ENCODE data around the gene SPAG8. TPM values are rescaled to one million over a fixed set of nuclear protein-coding genes. Genes with fewer than 3 reads are reported as not detected.

SPAG8 gene
- total RNA-seq, 1 experiment from 2014 or later = 1.0 TPM

DNA sequence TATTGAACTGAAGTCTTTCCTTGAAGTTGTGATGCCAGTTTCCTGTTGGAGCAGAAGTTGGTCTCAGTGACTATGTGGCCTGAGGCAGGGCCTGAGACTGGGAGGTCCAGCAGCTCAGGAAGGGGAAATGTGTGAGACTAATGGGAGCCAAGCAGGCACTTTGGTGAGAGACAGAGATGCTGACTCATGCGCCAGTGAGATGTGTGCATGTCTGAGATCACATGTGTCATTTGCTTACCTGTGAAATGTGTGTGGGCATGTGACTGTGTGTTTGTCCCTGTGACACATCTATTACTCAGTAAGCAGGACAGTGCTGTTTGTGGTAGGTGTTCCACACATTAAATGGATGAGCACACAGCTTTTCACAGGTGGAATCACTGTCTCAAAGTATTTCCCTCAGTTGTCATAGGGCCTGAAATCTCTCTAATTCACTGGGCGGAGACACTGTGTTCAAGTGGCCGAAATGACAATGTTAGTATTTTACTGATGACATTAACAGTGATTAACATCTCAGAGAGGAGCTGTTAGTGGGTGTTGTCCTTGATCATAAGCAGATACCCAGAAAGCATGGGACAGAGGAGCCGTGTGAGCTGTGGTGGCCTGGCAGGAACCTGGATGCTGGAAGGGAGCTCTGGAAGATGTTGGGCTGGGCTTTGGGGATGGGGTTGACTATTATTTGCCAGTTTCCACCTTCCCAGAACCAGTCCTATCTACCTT is 13.2 kb downstream of the SPAG8 start:
- CTCF ChIA-PET = interaction anchor here (0.6 kb wide), 1 partner anchor 79 kb away, joined by 3 read pairs; no protein-coding TSS in a partner anchor
- intact Hi-C loops (cut with micrococcal nuclease; ENCODE audit: unreplicated experiment) = no loop called here
- no peaks in the 10 kb centered on the region; the same call in 1 of the 2 replicates for H3F3A ChIP-seq (ENCODE audit: insufficient read depth, low read depth)
- no peak overlapping the region for H3K4me3 ChIP-seq
- no peak overlapping the region for H2AFZ ChIP-seq
- no peaks in the 10 kb centered on the region for H3K9me3 ChIP-seq (ENCODE audit: insufficient read depth, low read depth)
- DNase-seq = peak in 1 of 2 experiments; percentile 58
- no peak overlapping the region for H3K4me2 ChIP-seq
- H3K36me3 ChIP-seq (ENCODE audit: low read depth) = no peaks in the 10 kb centered on the region
- H3K79me2 ChIP-seq (ENCODE audit: low read depth) = no peaks in the 10 kb centered on the region
- POLR2A ChIA-PET (ENCODE audit: unreplicated experiment) = no interaction called here
- TF ChIP-seq EZH2 (IDR thresholded peaks at IDR 0.05; ENCODE audit: low read depth) = no peak
- TF ChIP-seq, protein P1, sequence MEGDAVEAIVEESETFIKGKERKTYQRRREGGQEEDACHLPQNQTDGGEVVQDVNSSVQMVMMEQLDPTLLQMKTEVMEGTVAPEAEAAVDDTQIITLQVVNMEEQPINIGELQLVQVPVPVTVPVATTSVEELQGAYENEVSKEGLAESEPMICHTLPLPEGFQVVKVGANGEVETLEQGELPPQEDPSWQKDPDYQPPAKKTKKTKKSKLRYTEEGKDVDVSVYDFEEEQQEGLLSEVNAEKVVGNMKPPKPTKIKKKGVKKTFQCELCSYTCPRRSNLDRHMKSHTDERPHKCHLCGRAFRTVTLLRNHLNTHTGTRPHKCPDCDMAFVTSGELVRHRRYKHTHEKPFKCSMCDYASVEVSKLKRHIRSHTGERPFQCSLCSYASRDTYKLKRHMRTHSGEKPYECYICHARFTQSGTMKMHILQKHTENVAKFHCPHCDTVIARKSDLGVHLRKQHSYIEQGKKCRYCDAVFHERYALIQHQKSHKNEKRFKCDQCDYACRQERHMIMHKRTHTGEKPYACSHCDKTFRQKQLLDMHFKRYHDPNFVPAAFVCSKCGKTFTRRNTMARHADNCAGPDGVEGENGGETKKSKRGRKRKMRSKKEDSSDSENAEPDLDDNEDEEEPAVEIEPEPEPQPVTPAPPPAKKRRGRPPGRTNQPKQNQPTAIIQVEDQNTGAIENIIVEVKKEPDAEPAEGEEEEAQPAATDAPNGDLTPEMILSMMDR (conservative IDR thresholded peaks at IDR 0.05) = no peak
- peak overlapping the region; percentile 29; the same call in 1 of the 2 replicates for H3K27ac ChIP-seq
- no peaks in the 10 kb centered on the region for H3K27me3 ChIP-seq (ENCODE audit: insufficient read depth, low read depth)
- no peaks in the 10 kb centered on the region for H3K9me2 ChIP-seq (ENCODE audit: insufficient read depth)
- no TSS peak for BruUV-seq (replicated peaks)
- 0 out of 2 replicates have a peak, but pooled peaks cover 7% of the 10 kb centered on the region for H3K4me1 ChIP-seq (replicated peaks; ENCODE audit: insufficient read depth)
- no peaks in the 10 kb centered on the region for H4K20me1 ChIP-seq (ENCODE audit: insufficient read depth)

DNA sequence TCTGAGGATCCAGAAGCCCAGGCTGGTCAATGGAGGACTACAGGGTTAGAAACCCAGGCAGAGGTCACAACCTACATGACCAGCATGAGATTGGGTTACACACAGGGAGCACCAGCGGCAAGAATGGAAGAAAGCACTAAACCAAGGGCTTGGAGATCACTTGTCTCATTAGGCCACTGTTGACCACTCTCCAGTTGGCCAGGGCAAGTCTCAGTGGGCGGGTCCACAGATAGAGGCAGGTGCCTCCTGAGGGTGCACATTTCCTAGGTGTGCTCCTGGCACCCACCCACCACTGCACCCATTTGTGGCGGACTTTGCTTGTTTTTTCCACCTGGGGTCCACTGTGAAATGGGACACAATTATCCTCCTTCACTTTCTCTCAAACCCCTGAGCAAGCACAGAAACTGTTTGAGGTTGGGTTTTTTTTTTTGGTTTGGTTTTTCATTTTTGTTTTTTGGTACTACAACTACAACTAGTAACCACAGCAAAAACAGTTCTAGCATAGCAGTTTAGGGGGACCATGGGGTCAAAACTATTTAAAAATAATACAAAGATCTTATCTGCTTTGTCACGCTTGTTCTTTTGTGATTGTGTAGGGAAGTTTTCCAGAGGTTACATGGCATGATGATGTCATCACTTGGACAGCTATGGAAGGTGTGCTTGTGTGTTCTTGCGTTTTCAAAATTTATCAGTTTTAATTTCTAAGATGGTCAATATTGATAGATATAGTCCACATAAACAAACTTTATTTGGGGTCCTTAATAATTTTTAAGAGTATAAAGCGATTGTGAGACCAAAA is 14.6 kb downstream of the SPAG8 start:
- H2AFZ ChIP-seq = no peak overlapping the region
- H3K36me3 ChIP-seq (ENCODE audit: low read depth) = no peaks in the 10 kb centered on the region
- CTCF ChIA-PET = no interaction called here
- H3K79me2 ChIP-seq (ENCODE audit: low read depth) = no peaks in the 10 kb centered on the region
- BruUV-seq (replicated peaks) = no TSS peak
- POLR2A ChIA-PET (ENCODE audit: unreplicated experiment) = no interaction called here
- no peaks in the 10 kb centered on the region for H3K9me3 ChIP-seq (ENCODE audit: insufficient read depth, low read depth)
- no peaks in the 10 kb centered on the region for H4K20me1 ChIP-seq (ENCODE audit: insufficient read depth)
- intact Hi-C loops (cut with micrococcal nuclease; ENCODE audit: unreplicated experiment) = no loop called here
- H3F3A ChIP-seq (ENCODE audit: insufficient read depth, low read depth) = no peaks in the 10 kb centered on the region; the same call in 1 of the 2 replicates
- no peak overlapping the region for H3K27ac ChIP-seq
- H3K9me2 ChIP-seq (ENCODE audit: insufficient read depth) = no peaks in the 10 kb centered on the region
- H3K27me3 ChIP-seq (ENCODE audit: insufficient read depth, low read depth) = no peaks in the 10 kb centered on the region
- no peak for DNase-seq
- TF ChIP-seq, protein P1 (conservative IDR thresholded peaks at IDR 0.05) = no peak
- no peak for TF ChIP-seq EZH2 (IDR thresholded peaks at IDR 0.05; ENCODE audit: low read depth)
- H3K4me3 ChIP-seq = no peak overlapping the region
- no peak overlapping the region for H3K4me2 ChIP-seq
- H3K4me1 ChIP-seq (replicated peaks; ENCODE audit: insufficient read depth) = 0 out of 2 replicates have a peak, but pooled peaks cover 7% of the 10 kb centered on the region

DNA sequence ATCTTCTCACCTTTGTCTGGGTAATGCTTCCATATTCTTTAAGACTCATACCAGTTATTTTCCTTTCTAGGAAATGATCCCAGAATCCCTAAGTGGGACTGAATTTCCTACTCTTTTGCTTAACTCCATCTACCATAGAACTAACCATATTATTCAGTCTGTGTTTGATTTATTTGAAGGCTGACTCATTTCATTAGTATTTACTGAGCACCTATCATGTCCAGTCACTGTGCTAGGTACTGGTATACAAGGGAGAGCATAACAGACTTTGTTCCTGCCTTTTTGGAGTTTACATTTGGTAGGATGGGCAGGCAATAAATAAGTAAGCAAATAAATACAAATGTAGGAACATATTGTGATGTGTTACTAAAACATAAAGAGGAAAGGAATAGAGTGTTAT is 16.4 kb downstream of the SPAG8 start:
- intact Hi-C loops (cut with micrococcal nuclease; ENCODE audit: unreplicated experiment) = no loop called here
- 0 out of 2 replicates have a peak, but pooled peaks cover 7% of the 10 kb centered on the region for H3K4me1 ChIP-seq (replicated peaks; ENCODE audit: insufficient read depth)
- TF ChIP-seq EZH2 (IDR thresholded peaks at IDR 0.05; ENCODE audit: low read depth) = no peak
- TF ChIP-seq, protein P1 (conservative IDR thresholded peaks at IDR 0.05) = no peak
- no peaks in the 10 kb centered on the region for H3K36me3 ChIP-seq (ENCODE audit: low read depth)
- H3K27ac ChIP-seq = no peak overlapping the region
- no peaks in the 10 kb centered on the region for H3K9me2 ChIP-seq (ENCODE audit: insufficient read depth)
- H4K20me1 ChIP-seq (ENCODE audit: insufficient read depth) = no peaks in the 10 kb centered on the region
- H2AFZ ChIP-seq = no peak overlapping the region
- no peaks in the 10 kb centered on the region for H3K9me3 ChIP-seq (ENCODE audit: insufficient read depth, low read depth)
- CTCF ChIA-PET = interaction anchor here (0.6 kb wide), 1 partner anchor 287 kb away, joined by 3 read pairs; no protein-coding TSS in a partner anchor
- no TSS peak for BruUV-seq (replicated peaks)
- no peaks in the 10 kb centered on the region for H3K79me2 ChIP-seq (ENCODE audit: low read depth)
- no peak for DNase-seq
- H3K27me3 ChIP-seq (ENCODE audit: insufficient read depth, low read depth) = no peaks in the 10 kb centered on the region
- no peak overlapping the region for H3K4me2 ChIP-seq
- no peak overlapping the region for H3K4me3 ChIP-seq
- no peaks in the 10 kb centered on the region; the same call in 1 of the 2 replicates for H3F3A ChIP-seq (ENCODE audit: insufficient read depth, low read depth)
- POLR2A ChIA-PET (ENCODE audit: unreplicated experiment) = no interaction called here

All from PC-9 (cell line).